SU-DHL-6 (cell line): ENCODE measurements around the gene CLCF1.

Source experiments
- H2AFZ ChIP-seq: fragments of 200-600 bp; sonication (generic); 2 replicates; pipeline ENCODE4 v1.6.1; 2014; ENCODE audit warnings: low read depth, mild to moderate bottlenecking, moderate library complexity, mixed read lengths, antibody characterized with exemption, low read length; ENCODE audit not compliant: severe bottlenecking
- H3F3A ChIP-seq: fragments of 200-600 bp; shearing (Covaris generic); 2 replicates; pipeline ENCODE4 v1.6.0; 2016; ENCODE audit warnings: antibody characterized with exemption, mild to moderate bottlenecking; ENCODE audit not compliant: insufficient read depth
- H3K27ac ChIP-seq: fragments of 200-600 bp; sonication (generic); 2 replicates; pipeline ENCODE4 v1.5.1; 2016; ENCODE audit warnings: low read depth, mild to moderate bottlenecking, low read length, moderate library complexity, mixed read lengths
- H3K27me3 ChIP-seq: fragments of 200-600 bp; sonication (generic), shearing (Covaris generic); 2 replicates; pipeline ENCODE4 v1.6.0; 2014; ENCODE audit warnings: mild to moderate bottlenecking, low read length
- H3K36me3 ChIP-seq: fragments of 200-600 bp; sonication (generic); 2 replicates; pipeline ENCODE4 v1.6.1; 2014; ENCODE audit warnings: mild to moderate bottlenecking, low read length, mixed read lengths
- H3K4me2 ChIP-seq: fragments of 300-600, 200-600 bp; shearing (Covaris generic), sonication (generic); 2 replicates; pipeline ENCODE4 v1.6.0; 2014; ENCODE audit warnings: low read length, low read depth, mild to moderate bottlenecking; ENCODE audit not compliant: poor library complexity, severe bottlenecking
- H3K4me3 ChIP-seq: fragments of 200-600 bp; sonication (generic); 2 replicates; pipeline ENCODE4 v1.5.1; 2014; ENCODE audit warnings: antibody characterized with exemption, low read length, mild to moderate bottlenecking, mixed read lengths; ENCODE audit not compliant: insufficient read depth, poor library complexity, severe bottlenecking
- H3K79me2 ChIP-seq: fragments of 200-600 bp; sonication (generic); 2 replicates; pipeline ENCODE4 v1.6.1; 2014; ENCODE audit warnings: mild to moderate bottlenecking, low read length, moderate library complexity; ENCODE audit not compliant: insufficient read depth
- H3K9ac ChIP-seq: fragments of 200-600 bp; sonication (generic); 2 replicates; pipeline ENCODE4 v1.7.0; 2014; ENCODE audit warnings: mild to moderate bottlenecking, low read length
- H3K9me2 ChIP-seq: fragments of 200-600 bp; sonication (generic); replicated peaks from 2 replicates; pipeline ENCODE4 v1.6.1; 2014; ENCODE audit warnings: low read length; ENCODE audit not compliant: insufficient read depth
- H3K9me3 ChIP-seq: fragments of 200-600 bp; sonication (generic); 2 replicates; pipeline ENCODE4 v1.6.1; 2014; ENCODE audit warnings: low read length, mixed read lengths; ENCODE audit not compliant: insufficient read depth
- H4K20me1 ChIP-seq: fragments of 200-600 bp; sonication (generic); 2 replicates; pipeline ENCODE4 v1.6.1; 2014; ENCODE audit warnings: low read depth, mild to moderate bottlenecking, antibody characterized with exemption, low read length, moderate library complexity, mixed read lengths
- EZH2phosphoT487 ChIP-seq: fragments of 200-600 bp; sonication (generic), shearing (Covaris generic); conservative IDR thresholded peaks from 2 replicates; pipeline ENCODE4 v1.6.1; 2018; ENCODE audit warnings: mild to moderate bottlenecking, antibody characterized with exemption, low read length, moderate library complexity, mixed read lengths
- TF ChIP-seq, protein P1 (sequence below): fragments of 200-600 bp; sonication (generic); IDR thresholded peaks from one replicate; pipeline ENCODE4 v1.5.1; 2017; ENCODE audit warnings: antibody characterized with exemption, mild to moderate bottlenecking, low read length, moderate library complexity; ENCODE audit not compliant: insufficient read depth, poor library complexity, severe bottlenecking

Gene CLCF1

GRCh38 chr11:67317888-67318555 is 55.4 kb downstream of the CLCF1 start:
- peak overlapping the region; percentile 79 for H3K9ac ChIP-seq
- no peaks in the 10 kb centered on the region for H3K36me3 ChIP-seq
- no peaks in the 10 kb centered on the region for H3K9me2 ChIP-seq
- H3K27ac ChIP-seq, result no peak overlapping the region
- H3K4me3 ChIP-seq, result peak overlapping the region; percentile 75
- peaks cover 5% of the 10 kb centered on the region; the same call in 1 of the 2 replicates for H3F3A ChIP-seq
- H4K20me1 ChIP-seq, result no peaks in the 10 kb centered on the region
- no peaks in the 10 kb centered on the region for H3K79me2 ChIP-seq
- H3K9me3 ChIP-seq, result no peaks in the 10 kb centered on the region
- peak overlapping the region; percentile 70 for H2AFZ ChIP-seq
- TF ChIP-seq, protein P1, sequence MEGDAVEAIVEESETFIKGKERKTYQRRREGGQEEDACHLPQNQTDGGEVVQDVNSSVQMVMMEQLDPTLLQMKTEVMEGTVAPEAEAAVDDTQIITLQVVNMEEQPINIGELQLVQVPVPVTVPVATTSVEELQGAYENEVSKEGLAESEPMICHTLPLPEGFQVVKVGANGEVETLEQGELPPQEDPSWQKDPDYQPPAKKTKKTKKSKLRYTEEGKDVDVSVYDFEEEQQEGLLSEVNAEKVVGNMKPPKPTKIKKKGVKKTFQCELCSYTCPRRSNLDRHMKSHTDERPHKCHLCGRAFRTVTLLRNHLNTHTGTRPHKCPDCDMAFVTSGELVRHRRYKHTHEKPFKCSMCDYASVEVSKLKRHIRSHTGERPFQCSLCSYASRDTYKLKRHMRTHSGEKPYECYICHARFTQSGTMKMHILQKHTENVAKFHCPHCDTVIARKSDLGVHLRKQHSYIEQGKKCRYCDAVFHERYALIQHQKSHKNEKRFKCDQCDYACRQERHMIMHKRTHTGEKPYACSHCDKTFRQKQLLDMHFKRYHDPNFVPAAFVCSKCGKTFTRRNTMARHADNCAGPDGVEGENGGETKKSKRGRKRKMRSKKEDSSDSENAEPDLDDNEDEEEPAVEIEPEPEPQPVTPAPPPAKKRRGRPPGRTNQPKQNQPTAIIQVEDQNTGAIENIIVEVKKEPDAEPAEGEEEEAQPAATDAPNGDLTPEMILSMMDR, result no peak
- no peak for TF ChIP-seq EZH2phosphoT487
- no peaks in the 10 kb centered on the region for H3K27me3 ChIP-seq
- H3K4me2 ChIP-seq, result peak overlapping the region; percentile 84

DNA sequence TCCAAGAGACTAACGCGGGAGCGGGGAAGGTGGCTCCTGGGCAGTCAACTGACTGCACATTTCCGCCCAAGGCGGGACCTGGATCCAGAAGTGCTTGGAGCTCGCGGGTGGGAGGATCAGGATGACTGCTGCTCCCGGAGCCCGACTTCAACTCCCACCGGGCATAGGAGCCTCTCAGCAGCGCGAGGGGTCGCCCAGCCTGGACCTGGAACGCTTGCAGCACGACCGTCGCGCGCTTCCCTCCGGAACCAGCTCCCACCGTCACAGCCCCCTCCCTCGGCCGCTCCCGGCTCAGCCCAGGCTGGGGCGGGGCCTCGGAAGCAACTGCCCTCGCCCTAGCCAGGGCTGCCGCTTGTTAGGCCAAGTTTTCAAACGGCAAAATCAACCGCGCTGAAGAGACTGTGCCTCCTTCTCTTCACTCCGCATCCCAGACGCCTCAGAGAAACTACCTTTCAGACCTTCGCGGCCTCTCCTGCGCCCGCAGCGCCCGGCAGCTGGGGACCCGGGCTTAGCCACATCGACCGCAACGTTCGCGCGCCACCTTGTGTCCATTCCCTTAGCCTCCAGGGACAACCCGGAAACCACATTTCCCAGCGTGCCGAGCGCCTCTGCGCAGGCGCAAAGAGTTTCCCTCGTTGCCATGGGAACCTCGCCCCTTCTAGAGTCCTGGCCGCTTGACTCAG is 56.1 kb downstream of the CLCF1 start:
- H3K9me2 ChIP-seq, result no peaks in the 10 kb centered on the region
- peak overlapping the region; percentile 86 for H3K27ac ChIP-seq
- no peaks in the 10 kb centered on the region for H4K20me1 ChIP-seq
- no peaks in the 10 kb centered on the region for H3K36me3 ChIP-seq
- peak overlapping the region; percentile 84 for H3K4me2 ChIP-seq
- H3K79me2 ChIP-seq, result no peaks in the 10 kb centered on the region
- no peaks in the 10 kb centered on the region for H3K27me3 ChIP-seq
- H3F3A ChIP-seq, result peaks cover 5% of the 10 kb centered on the region; the same call in 1 of the 2 replicates
- H3K4me3 ChIP-seq, result peak overlapping the region; percentile 75
- H2AFZ ChIP-seq, result peak overlapping the region; percentile 88
- no peaks in the 10 kb centered on the region for H3K9me3 ChIP-seq
- TF ChIP-seq, protein P1, result peak; percentile 79
- TF ChIP-seq EZH2phosphoT487, result no peak
- H3K9ac ChIP-seq, result peak overlapping the region; percentile 79

DNA sequence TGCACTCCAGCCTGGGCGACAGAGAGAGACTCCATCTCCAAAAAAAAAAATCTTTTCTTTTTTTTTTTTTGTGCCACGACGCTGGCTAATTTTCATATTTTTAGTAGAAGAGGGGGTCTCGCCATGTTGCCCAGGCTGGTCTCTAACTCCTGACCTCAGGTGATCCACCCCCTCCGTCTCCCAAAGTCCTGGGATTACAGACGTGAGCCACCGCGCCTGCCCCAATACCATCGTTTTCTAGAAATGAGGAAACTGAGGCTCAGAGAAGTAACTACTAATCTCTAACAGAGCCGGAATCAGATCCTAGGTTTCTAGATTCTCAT is 56.6 kb downstream of the CLCF1 start:
- TF ChIP-seq, protein P1, result no peak
- TF ChIP-seq EZH2phosphoT487, result no peak
- Histone ChIP-seq H3K27me3 (no peaks in the 10 kb centered on the region), H3K9ac (peak overlapping the region; percentile 79), H3K27ac (peak overlapping the region; percentile 86), H3K9me3 (no peaks in the 10 kb centered on the region), H3K36me3 (no peaks in the 10 kb centered on the region), H3K9me2 (no peaks in the 10 kb centered on the region), H4K20me1 (no peaks in the 10 kb centered on the region), H3K4me3 (peak overlapping the region; percentile 75), H3K4me2 (peak overlapping the region; percentile 84), H3F3A (peaks cover 5% of the 10 kb centered on the region; the same call in 1 of the 2 replicates), H2AFZ (peak overlapping the region; percentile 88), H3K79me2 (no peaks in the 10 kb centered on the region)
